Choroid plexus epithelial cell (primary cell): ENCODE results near the gene MROH7.

Experiments
- DNase-seq: peaks from one replicate; pipeline ENCODE4 v3.0.0-alpha.2; 2010; ENCODE audit warnings: low read depth
- H3K4me3 ChIP-seq: 2 replicates; pipeline ENCODE4 v1.5.1; 2011; ENCODE audit warnings: low read depth, mild to moderate bottlenecking, control low read depth, low read length, moderate library complexity
- TF ChIP-seq, protein P1 (sequence below): conservative IDR thresholded peaks from 2 replicates; pipeline ENCODE4 v1.5.1; 2011; ENCODE audit warnings: low read depth, mild to moderate bottlenecking, control low read depth, inconsistent platforms, low read length, moderate library complexity

Gene MROH7

GRCh38 chr1:54643736-54644135, 2.1 kb downstream of the MROH7 start:
- TF ChIP-seq, protein P1, sequence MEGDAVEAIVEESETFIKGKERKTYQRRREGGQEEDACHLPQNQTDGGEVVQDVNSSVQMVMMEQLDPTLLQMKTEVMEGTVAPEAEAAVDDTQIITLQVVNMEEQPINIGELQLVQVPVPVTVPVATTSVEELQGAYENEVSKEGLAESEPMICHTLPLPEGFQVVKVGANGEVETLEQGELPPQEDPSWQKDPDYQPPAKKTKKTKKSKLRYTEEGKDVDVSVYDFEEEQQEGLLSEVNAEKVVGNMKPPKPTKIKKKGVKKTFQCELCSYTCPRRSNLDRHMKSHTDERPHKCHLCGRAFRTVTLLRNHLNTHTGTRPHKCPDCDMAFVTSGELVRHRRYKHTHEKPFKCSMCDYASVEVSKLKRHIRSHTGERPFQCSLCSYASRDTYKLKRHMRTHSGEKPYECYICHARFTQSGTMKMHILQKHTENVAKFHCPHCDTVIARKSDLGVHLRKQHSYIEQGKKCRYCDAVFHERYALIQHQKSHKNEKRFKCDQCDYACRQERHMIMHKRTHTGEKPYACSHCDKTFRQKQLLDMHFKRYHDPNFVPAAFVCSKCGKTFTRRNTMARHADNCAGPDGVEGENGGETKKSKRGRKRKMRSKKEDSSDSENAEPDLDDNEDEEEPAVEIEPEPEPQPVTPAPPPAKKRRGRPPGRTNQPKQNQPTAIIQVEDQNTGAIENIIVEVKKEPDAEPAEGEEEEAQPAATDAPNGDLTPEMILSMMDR, result no peak
- DNase-seq, result no peak
- H3K4me3 ChIP-seq, result no peak overlapping the region

DNA sequence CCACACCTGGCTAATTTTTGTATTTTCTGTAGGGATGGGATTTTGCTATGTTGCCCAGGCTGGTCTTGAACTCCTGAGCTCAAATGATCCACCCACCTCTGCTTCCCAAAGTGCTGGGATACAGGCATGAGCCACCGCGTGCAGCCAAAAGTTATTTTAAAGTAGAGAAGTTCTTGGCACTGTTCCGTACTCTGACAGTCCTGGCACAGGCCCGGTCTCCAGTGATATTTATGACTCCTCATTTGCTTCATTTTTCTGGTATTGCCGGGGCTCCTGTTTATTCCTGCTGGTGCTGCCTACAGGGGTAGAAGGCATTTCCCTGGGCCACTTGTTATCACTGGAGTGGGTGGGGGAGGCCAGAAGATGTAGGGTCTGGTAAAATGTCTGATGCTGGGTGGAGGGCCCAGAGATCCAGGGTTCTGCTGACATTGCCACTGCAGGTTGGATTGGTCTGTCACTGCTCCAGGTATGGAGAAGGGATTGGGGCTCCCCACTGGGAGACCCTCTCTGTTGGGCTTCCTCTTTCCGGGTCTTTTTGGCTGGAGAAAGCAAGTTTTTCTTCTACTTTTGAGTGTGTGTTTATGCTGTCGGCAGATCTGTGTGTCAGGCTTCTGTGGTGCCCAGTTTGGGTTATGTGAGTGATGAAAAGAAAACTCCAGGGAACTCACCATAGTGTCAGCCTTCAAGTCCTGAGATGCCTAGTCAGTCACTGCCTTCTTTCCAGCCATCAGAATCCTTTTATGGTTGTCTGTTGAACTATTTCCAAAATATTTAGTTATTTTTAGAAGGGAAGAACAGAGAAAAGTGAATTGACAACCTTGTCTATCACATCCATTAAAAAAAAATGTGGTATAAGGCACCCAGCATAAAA, 4.5 kb downstream of the MROH7 start:
- DNase-seq, result no peak
- TF ChIP-seq, protein P1, result no peak

DNA sequence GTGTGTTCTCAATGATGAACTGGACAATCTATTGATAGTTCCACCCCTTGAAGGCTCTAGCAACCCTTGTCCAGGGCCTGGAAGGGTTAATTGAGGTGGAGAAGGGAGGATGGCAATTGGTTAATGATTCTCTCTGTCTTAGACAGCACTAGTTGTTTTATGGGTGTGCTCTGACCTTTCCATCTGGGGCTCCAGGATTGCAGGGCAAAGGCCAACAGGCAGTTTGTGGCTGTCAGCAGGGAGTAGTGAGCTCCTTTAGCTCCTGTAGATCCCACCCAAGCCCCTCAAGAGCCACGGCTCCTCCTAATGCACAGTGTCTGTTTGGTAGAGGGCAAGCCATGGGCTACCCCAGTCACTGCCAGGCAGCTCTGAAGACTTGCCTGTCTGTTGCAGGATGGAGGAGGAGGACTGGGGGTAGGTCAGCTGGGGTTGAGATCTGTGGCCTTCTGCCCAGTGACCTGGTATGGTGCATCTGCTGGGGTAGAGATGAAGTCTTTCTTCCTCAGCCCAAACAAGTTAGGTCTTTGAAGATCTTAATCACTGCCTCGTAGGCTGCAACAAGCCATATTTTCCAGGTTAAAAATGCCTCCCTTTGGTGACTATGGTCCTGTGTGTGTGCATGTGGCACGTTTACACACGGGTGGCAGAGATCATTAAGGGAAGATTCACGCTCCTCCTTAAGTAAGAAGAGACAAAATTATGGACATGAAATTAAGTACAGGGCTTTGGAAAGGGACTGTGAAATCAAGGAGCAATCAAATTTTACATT, 7.7 kb downstream of the MROH7 start:
- H3K4me3 ChIP-seq, result no peak overlapping the region
- DNase-seq, result no peak
- TF ChIP-seq, protein P1, result no peak

More for the DNA sequence above, 4.5 kb downstream of the MROH7 start:
- H3K4me3 ChIP-seq, result no peak overlapping the region

DNA sequence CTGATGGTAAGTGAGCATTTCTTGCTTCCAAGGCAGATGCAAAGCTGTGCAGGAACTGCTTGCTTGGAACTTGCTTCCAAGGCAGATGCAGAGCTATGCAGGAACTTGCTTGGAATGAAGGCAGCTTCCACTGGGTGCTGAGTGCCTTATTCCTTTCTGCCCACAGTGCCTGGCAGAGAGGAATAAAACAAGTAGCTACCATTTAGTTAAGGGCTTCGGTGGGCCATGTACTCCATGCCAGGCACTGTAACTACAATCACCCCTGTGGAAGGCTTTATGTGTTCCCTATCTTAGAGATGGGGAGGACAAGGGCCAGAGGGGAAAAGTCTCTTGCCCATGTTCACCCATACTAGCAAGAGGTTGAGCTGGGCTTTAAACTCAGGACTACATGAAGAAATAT, 8.3 kb downstream of the MROH7 start:
- no peak overlapping the region for H3K4me3 ChIP-seq
- DNase-seq, result no peak
- TF ChIP-seq, protein P1, result no peak

GRCh38 chr1:54650417-54650816, 8.8 kb downstream of the MROH7 start:
- TF ChIP-seq, protein P1, result no peak
- H3K4me3 ChIP-seq, result no peak overlapping the region
- no peak for DNase-seq

DNA sequence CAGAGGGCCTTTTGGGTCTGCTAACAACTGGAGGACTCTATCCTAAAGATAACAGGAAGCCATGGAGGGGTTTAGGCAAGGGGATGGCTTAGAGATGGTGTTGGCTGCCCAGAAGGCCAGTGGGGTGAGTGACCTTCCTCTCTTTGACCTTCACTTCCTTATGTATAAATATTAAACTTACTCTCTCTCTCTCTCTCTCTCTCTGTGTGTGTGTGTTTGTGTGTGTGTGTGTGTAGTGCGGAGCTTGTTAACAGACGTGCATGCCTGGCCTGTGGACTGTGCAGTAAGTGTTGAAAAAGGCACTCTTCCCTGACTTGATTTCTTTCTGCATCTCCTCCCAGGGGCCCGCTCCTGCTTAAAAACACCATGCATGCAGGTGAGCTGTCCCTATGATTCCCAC, 10.0 kb downstream of the MROH7 start:
- TF ChIP-seq, protein P1, result no peak
- no peak overlapping the region for H3K4me3 ChIP-seq
- DNase-seq, result no peak

- DNase-seq, result no peak
- TF ChIP-seq, protein P1, result no peak
- no peak overlapping the region for H3K4me3 ChIP-seq
Observed at GRCh38 chr1:54652168-54652567, 10.6 kb downstream of the MROH7 start.
